NCI-H1930 (cell line): ENCODE measurements around the gene SLC35F3.
A peak's percentile ranks its signal among the peaks of the same experiment; 100 is the strongest.
"Not testable (repeated sequence)": the region's sequence is repeated elsewhere in the genome, so short reads cannot be mapped to it uniquely, and the experiment has no call there.

Experiments
- DNase-seq, 2 experiments: peaks; one replicate each; lab custom pipeline; 2025; lab: John Stamatoyannopoulos, UW

SLC35F3 gene

GRCh38 chr1:234106032-234106431, 201.6 kb downstream of the SLC35F3 start:
- no peak for DNase-seq

GRCh38 chr1:234107416-234108021, 203.0 kb downstream of the SLC35F3 start:
- DNase-seq: no peak

- DNase-seq: no peak
Measured at GRCh38 chr1:234108921-234109320, 204.4 kb downstream of the SLC35F3 start.

GRCh38 chr1:234109840-234110239, 205.4 kb downstream of the SLC35F3 start:
- DNase-seq: no peak

GRCh38 chr1:234111458-234112142, 207.1 kb downstream of the SLC35F3 start:
- DNase-seq: peak in 1 of 2 experiments; percentile 15

- DNase-seq: peak in 1 of 2 experiments; percentile 9
Measured at GRCh38 chr1:234114648-234115307, 210.3 kb downstream of the SLC35F3 start.

GRCh38 chr1:234118911-234119310, 214.4 kb downstream of the SLC35F3 start:
- DNase-seq: no peak

GRCh38 chr1:234119431-234119830, 215.0 kb downstream of the SLC35F3 start:
- DNase-seq: no peak

- DNase-seq: no peak
Measured at GRCh38 chr1:234120327-234120944, 216.0 kb downstream of the SLC35F3 start.

GRCh38 chr1:234121659-234122058, 217.2 kb downstream of the SLC35F3 start:
- not testable (repeated sequence) for DNase-seq

- DNase-seq: not testable (repeated sequence)
Measured at GRCh38 chr1:234122571-234122970, 218.1 kb downstream of the SLC35F3 start.

GRCh38 chr1:234123867-234124266, 219.4 kb downstream of the SLC35F3 start:
- no peak for DNase-seq

- DNase-seq: no peak
Measured at GRCh38 chr1:234125283-234125682, 220.8 kb downstream of the SLC35F3 start.

- DNase-seq: no peak
Measured at GRCh38 chr1:234125714-234126113, 221.2 kb downstream of the SLC35F3 start.

- DNase-seq: no peak
Measured at GRCh38 chr1:234127026-234127671, 222.7 kb downstream of the SLC35F3 start.

- no peak for DNase-seq
Measured at GRCh38 chr1:234132795-234133194, 228.3 kb downstream of the SLC35F3 start.

GRCh38 chr1:234134878-234135277, 230.4 kb downstream of the SLC35F3 start:
- DNase-seq: no peak

GRCh38 chr1:234135501-234135900, 231.0 kb downstream of the SLC35F3 start:
- DNase-seq: no peak

- no peak for DNase-seq
Measured at GRCh38 chr1:234136073-234136472, 231.6 kb downstream of the SLC35F3 start.

- no peak for DNase-seq
Measured at GRCh38 chr1:234139966-234140365, 235.5 kb downstream of the SLC35F3 start.

- DNase-seq: no peak
Measured at GRCh38 chr1:234140388-234140787, 235.9 kb downstream of the SLC35F3 start.

GRCh38 chr1:234141006-234141405, 236.5 kb downstream of the SLC35F3 start:
- no peak for DNase-seq
